ENCODE data around the gene STT3A. TPM values are rescaled to one million over a fixed set of nuclear protein-coding genes. Genes with fewer than 3 reads are reported as not detected.

STT3A gene
- polyA plus RNA-seq, 1 donor from 2014 or later = 54.3 TPM

- H3K36me3 ChIP-seq (ENCODE audit: insufficient read depth, low read length) = no peaks in the 10 kb centered on the region
- H3K4me2 ChIP-seq (ENCODE audit: low read length) = no peak overlapping the region
- no peak overlapping the region for H3K27ac ChIP-seq (ENCODE audit: low read length)
- H4K20me1 ChIP-seq (ENCODE audit: insufficient read depth) = no peaks in the 10 kb centered on the region
- no peaks in the 10 kb centered on the region for H3F3A ChIP-seq (ENCODE audit: insufficient read depth, low read length, poor library complexity, severe bottlenecking)
- H3K9me3 ChIP-seq (ENCODE audit: low read length) = no peaks in the 10 kb centered on the region
- TF ChIP-seq EP300 (conservative IDR thresholded peaks at IDR 0.05; ENCODE audit: poor library complexity, severe bottlenecking) (no peak), REST (IDR thresholded peaks at IDR 0.05; ENCODE audit: borderline replicate concordance) (no peak), EZH2 (IDR thresholded peaks at IDR 0.05; ENCODE audit: borderline replicate concordance, insufficient read depth, low read length, poor library complexity, severe bottlenecking) (no peak), MXI1 (conservative IDR thresholded peaks at IDR 0.05; ENCODE audit: poor library complexity, severe bottlenecking) (no peak), POLR2AphosphoS5 (IDR thresholded peaks at IDR 0.05) (no peak), SMC3 (conservative IDR thresholded peaks at IDR 0.05; ENCODE audit: poor library complexity) (no peak), TAF1 (IDR thresholded peaks at IDR 0.05; ENCODE audit: low read depth) (no peak), RAD21 (conservative IDR thresholded peaks at IDR 0.05) (no peak)
- TF ChIP-seq, protein P1, sequence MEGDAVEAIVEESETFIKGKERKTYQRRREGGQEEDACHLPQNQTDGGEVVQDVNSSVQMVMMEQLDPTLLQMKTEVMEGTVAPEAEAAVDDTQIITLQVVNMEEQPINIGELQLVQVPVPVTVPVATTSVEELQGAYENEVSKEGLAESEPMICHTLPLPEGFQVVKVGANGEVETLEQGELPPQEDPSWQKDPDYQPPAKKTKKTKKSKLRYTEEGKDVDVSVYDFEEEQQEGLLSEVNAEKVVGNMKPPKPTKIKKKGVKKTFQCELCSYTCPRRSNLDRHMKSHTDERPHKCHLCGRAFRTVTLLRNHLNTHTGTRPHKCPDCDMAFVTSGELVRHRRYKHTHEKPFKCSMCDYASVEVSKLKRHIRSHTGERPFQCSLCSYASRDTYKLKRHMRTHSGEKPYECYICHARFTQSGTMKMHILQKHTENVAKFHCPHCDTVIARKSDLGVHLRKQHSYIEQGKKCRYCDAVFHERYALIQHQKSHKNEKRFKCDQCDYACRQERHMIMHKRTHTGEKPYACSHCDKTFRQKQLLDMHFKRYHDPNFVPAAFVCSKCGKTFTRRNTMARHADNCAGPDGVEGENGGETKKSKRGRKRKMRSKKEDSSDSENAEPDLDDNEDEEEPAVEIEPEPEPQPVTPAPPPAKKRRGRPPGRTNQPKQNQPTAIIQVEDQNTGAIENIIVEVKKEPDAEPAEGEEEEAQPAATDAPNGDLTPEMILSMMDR (IDR thresholded peaks at IDR 0.05; ENCODE audit: poor library complexity, severe bottlenecking) = no peak
- H3K79me2 ChIP-seq (replicated peaks; ENCODE audit: insufficient read depth, low read length) = no peaks in the 10 kb centered on the region
- H2AFZ ChIP-seq (ENCODE audit: low read depth, low read length) = no peak overlapping the region
- no peaks in the 10 kb centered on the region for H3K9me2 ChIP-seq (ENCODE audit: insufficient read depth, low read length)
- H3K4me3 ChIP-seq (ENCODE audit: low read length) = no peak overlapping the region
- no peak overlapping the region for H3K9ac ChIP-seq (ENCODE audit: low read length)
- H3K27me3 ChIP-seq (ENCODE audit: insufficient read depth, low read depth, low read length) = no peaks in the 10 kb centered on the region
These were observed 53.2 kb downstream of the STT3A start for GRCh38 chr11:125645871-125646270.

DNA sequence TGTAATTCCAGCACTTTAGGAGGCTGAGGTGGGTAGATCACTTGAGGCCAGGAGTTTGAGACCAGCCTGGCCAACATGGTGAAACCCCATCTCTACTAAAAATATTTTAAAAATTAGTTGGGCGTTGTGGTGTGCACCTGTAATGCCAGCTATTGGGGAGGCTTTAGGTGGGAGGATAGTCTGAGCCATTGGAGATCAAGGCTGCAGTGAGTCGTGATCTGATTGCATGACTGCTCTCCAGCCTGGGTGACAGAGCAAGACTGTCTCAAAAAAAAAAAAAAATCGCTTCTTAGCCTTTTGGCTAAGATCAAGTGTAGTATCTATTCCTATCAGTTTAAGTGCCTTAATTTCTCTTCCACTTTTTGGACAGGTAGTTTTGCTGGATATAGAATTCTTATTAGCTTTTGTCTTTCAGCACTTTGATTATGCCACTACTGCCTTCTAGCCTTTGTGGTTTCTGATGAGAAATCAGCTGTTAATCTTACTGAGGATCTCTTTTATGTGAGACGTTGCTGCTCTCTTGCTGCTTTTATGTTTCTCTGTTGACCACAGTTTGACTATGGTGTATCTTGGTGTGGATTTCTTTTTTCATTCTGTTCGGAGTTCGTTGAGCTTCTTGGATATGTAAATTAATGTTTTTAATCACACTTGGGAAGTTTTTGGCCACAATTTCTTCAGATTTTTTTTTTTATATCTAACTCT is 57.0 kb downstream of the STT3A start:
- Histone ChIP-seq H3K4me3 (ENCODE audit: low read length) (no peak overlapping the region), H3K79me2 (replicated peaks; ENCODE audit: insufficient read depth, low read length) (no peaks in the 10 kb centered on the region), H3K9ac (ENCODE audit: low read length) (no peak overlapping the region), H3K36me3 (ENCODE audit: insufficient read depth, low read length) (no peaks in the 10 kb centered on the region), H4K20me1 (ENCODE audit: insufficient read depth) (no peaks in the 10 kb centered on the region), H2AFZ (ENCODE audit: low read depth, low read length) (no peak overlapping the region), H3K4me2 (ENCODE audit: low read length) (no peak overlapping the region), H3K9me3 (ENCODE audit: low read length) (no peaks in the 10 kb centered on the region), H3F3A (ENCODE audit: insufficient read depth, low read length, poor library complexity, severe bottlenecking) (no peaks in the 10 kb centered on the region), H3K27ac (ENCODE audit: low read length) (no peak overlapping the region), H3K9me2 (ENCODE audit: insufficient read depth, low read length) (no peaks in the 10 kb centered on the region), H3K27me3 (ENCODE audit: insufficient read depth, low read depth, low read length) (no peaks in the 10 kb centered on the region)
- TF ChIP-seq EZH2 (IDR thresholded peaks at IDR 0.05; ENCODE audit: borderline replicate concordance, insufficient read depth, low read length, poor library complexity, severe bottlenecking) (no peak), POLR2AphosphoS5 (IDR thresholded peaks at IDR 0.05) (no peak), REST (IDR thresholded peaks at IDR 0.05; ENCODE audit: borderline replicate concordance) (no peak), TAF1 (IDR thresholded peaks at IDR 0.05; ENCODE audit: low read depth) (no peak), SMC3 (conservative IDR thresholded peaks at IDR 0.05; ENCODE audit: poor library complexity) (no peak)
- TF ChIP-seq, protein P1 (IDR thresholded peaks at IDR 0.05; ENCODE audit: poor library complexity, severe bottlenecking) = no peak
